Activated CD8-positive, alpha-beta memory T cell treated with anti-CD3 and anti-CD28 coated beads, Interleukin-2, amount 10 ng/mL, durations not matched to agents 7 days and 5 days (primary cell): ENCODE measurements around the gene NIT2. TPM values are rescaled to one million over a fixed set of nuclear protein-coding genes. Genes with fewer than 3 reads are reported as not detected.

Experiments used
- ATAC-seq: fragments of 150-1000 bp; cut with Tn5 transposase; one replicate; pipeline ENCODE4 v1.10.0; 2021; ENCODE audit warnings: moderate library complexity
- CTCF ChIA-PET: fragments of 350-600 bp; sonication (Branson Sonifier 250); formaldehyde crosslinking; loops from one replicate; lab custom pipeline; 2021; ENCODE audit warnings: antibody characterized with exemption; lab: Charles Lee
- DNase-seq: peaks from one replicate; pipeline ENCODE4 v3.0.0-alpha.2; 2020
- H3K27ac Mint-ChIP-seq: one replicate; pipeline ENCODE4 v1.8.0; 2021; ENCODE audit warnings: mild to moderate bottlenecking, mixed read lengths
- H3K27me3 Mint-ChIP-seq: one replicate; pipeline ENCODE4 v1.8.0; 2021; ENCODE audit warnings: mixed read lengths
- H3K36me3 Mint-ChIP-seq: one replicate; pipeline ENCODE4 v1.8.0; 2021; ENCODE audit warnings: mild to moderate bottlenecking, mixed read lengths
- H3K4me1 Mint-ChIP-seq: one replicate; pipeline ENCODE4 v1.8.0; 2021; ENCODE audit warnings: mixed read lengths
- H3K4me3 Mint-ChIP-seq: one replicate; pipeline ENCODE4 v1.8.0; 2021; ENCODE audit warnings: mild to moderate bottlenecking, moderate library complexity, mixed read lengths
- H3K9me3 Mint-ChIP-seq: one replicate; pipeline ENCODE4 v1.8.0; 2022; ENCODE audit warnings: low read depth, mixed read lengths
- total RNA-seq, 2 experiments: library from RNA; stranded (reverse); gene quantifications; one replicate each; pipeline ENCODE4 v1.2.3, GENCODE V29; 2021

The NIT2 gene
- total RNA-seq, 2 experiments from 2014 or later: 45.5 to 59.8 TPM

DNA sequence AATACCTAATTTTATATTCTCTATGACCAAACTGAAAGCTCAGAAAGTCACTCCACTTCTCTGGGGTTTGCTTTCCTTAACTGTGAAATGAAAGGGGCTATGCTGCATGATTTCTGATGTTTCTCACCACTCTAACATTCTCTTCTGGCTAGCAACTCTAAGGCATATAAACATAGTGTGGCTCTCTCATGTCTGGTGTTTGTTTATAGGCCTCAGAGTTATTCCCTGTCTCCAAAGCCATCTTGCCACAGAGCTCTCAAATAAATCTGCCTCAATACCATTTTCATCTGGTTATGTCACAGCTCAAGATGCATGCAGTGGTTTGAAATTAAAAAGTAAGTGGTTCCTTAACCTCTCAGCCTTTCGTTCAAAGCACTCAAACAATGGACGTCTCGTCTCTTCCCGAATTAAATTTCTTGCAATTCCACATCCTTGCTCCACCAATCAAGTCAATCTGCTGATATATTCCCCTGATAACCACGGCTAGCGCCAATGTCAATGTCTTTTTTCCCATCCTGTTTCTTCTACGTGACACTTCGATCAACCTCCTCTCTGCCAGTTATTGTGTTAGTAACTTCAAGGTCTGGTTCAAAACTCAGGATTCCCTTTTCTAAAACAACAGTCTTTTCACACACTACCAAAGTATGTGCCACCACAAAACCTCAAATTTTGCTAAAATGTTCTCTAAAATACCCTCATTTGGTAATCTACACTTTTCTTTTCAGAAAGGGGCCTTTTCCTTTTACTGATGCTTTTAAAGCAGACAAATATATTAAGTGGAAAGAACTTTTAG lies 50.4 kb downstream of the NIT2 start:
- Mint-ChIP-seq H3K36me3 (peaks cover 53% of the 10 kb centered on the region), H3K27ac (no peak overlapping the region), H3K27me3 (no peaks in the 10 kb centered on the region), H3K4me3 (no peak overlapping the region), H3K4me1 (peaks cover 2% of the 10 kb centered on the region), H3K9me3 (peaks cover 4% of the 10 kb centered on the region)
- ATAC-seq: no peak
- CTCF ChIA-PET: interaction anchor here (0.9 to 1.8 kb wide), 2 partner anchors 25 to 68 kb away, joined by 3 to 6 read pairs; no protein-coding TSS in a partner anchor
- DNase-seq: no peak

DNA sequence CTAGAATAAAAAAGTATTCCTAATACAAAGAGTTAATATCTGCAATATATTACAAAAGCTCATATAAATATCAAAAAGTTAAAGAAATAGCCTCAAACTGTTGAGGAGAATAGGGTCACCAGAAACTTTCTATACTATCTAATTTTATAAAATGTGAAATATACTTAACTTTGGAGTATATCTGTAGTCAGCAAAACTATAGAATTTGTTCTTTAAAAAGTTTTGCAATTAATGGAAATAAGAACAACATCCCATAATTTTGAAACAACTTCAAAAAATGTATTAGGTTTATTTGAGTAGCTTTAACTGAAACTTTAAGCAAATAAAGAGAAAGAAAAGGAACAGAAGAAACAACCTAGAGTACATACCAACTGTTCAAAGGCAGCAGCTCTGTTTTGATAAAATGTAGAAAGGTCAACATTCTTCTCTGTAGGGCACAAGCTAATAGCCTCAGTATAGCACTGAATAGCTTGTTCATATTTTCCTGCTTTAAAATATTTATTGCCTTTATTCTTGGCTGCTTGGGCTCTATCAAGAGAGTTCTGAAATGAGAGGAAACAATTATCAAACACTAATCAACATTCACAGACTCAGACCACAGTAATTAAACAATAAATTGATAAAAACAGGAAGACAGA lies 52.0 kb downstream of the NIT2 start:
- ATAC-seq: no peak
- CTCF ChIA-PET: interaction anchor here (1.0 to 1.8 kb wide), 3 partner anchors 15 to 70 kb away, joined by 3 to 6 read pairs (median 3); partner anchors contain the start of genes LNP1 and TOMM70
- H3K27ac Mint-ChIP-seq: no peak overlapping the region
- no peak overlapping the region for H3K4me3 Mint-ChIP-seq
- no peaks in the 10 kb centered on the region for H3K27me3 Mint-ChIP-seq
- peaks cover 51% of the 10 kb centered on the region for H3K36me3 Mint-ChIP-seq
- DNase-seq: no peak
- peaks cover 4% of the 10 kb centered on the region for H3K9me3 Mint-ChIP-seq
- peaks cover 2% of the 10 kb centered on the region for H3K4me1 Mint-ChIP-seq

DNA sequence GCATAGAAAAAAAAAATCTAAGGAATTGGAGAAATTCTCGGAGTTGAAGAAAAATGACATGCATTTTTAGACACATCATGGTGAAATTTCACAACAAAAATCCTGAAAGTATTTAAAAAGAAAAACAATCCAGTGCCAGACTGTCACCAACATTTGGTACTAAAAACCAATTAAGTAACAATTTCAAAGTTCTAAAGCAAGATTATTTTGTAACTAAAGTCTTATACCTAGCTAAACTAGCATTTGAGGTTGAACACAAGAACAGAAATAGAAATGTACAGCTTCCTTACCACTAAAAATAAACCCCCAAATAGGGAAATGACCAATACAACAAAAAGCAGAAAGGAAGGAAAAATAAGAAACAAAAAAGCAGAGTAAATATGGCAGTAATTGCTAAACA lies 54.5 kb downstream of the NIT2 start:
- H3K27me3 Mint-ChIP-seq: no peaks in the 10 kb centered on the region
- H3K4me1 Mint-ChIP-seq: peaks cover 9% of the 10 kb centered on the region
- no peak overlapping the region for H3K27ac Mint-ChIP-seq
- ATAC-seq: no peak
- CTCF ChIA-PET: no interaction called here
- no peak for DNase-seq
- peaks cover 4% of the 10 kb centered on the region for H3K9me3 Mint-ChIP-seq
- peaks cover 54% of the 10 kb centered on the region for H3K36me3 Mint-ChIP-seq
- no peak overlapping the region for H3K4me3 Mint-ChIP-seq

DNA sequence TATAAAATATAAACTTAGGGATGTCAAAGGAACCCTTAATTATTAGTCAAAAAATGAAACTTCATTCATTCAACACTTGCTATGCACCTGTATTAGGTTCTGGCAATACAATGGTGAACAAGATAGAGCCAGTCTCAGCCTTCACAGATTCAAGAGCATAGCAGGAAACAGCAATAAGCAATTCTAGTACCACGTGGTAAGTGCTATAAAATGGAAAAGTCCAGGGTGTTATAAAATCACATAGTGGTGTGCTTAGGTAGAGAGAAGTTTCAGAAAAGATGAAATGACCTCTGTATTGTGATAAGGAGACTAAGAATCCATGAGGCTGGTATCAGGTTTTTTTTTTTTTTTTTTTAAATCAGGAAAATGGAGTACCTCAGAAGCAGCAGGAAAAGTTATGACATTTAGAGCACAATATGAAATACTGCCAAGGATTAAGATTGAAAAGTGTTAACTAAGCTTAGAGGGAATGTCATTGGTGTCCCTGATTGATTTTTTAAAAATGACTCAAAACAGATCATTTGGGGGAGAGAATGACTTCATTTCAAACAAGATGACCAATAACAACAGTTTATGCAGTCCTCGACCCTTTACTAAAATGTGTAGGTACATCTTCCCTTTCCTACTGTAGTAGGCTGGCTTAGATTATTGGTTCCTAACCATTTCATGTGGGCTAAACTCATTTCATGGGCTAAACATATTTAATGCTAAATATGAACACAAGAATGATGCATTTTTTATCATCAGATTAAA lies 61.3 kb downstream of the NIT2 start:
- Mint-ChIP-seq H3K36me3 (peaks cover 38% of the 10 kb centered on the region), H3K9me3 (no peaks in the 10 kb centered on the region), H3K27ac (peak overlapping the region; percentile 41), H3K4me1 (peaks cover 43% of the 10 kb centered on the region), H3K4me3 (no peak overlapping the region), H3K27me3 (no peaks in the 10 kb centered on the region)
- CTCF ChIA-PET: interaction anchor here (1.4 kb wide), 1 partner anchor 79 kb away, joined by 3 read pairs; no protein-coding TSS in a partner anchor
- ATAC-seq: no peak
- DNase-seq: no peak

DNA sequence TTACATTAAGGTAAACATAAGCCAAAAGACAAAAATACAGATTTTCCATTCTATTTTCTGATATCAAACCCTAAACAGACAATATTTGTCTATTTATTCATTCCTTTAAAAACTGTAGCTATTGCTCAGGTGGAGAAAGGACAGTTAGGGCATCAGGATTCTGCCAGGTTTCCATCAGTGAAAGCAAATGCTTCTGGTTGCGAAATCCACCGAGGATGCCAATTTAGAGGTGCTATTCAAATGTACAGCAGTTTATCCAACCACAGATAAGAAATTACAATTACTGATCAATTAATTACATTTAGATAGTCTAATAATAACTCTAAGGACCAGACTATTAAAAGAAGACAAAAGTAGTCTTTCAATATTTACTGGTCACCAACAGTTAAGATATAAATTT lies 62.4 kb downstream of the NIT2 start:
- DNase-seq (no peak), ATAC-seq (no peak)
- H3K9me3 Mint-ChIP-seq: no peaks in the 10 kb centered on the region
- no peak overlapping the region for H3K4me3 Mint-ChIP-seq
- no peaks in the 10 kb centered on the region for H3K27me3 Mint-ChIP-seq
- H3K4me1 Mint-ChIP-seq: peaks cover 43% of the 10 kb centered on the region
- no peak overlapping the region for H3K27ac Mint-ChIP-seq
- CTCF ChIA-PET: no interaction called here
- peaks cover 33% of the 10 kb centered on the region for H3K36me3 Mint-ChIP-seq

DNA sequence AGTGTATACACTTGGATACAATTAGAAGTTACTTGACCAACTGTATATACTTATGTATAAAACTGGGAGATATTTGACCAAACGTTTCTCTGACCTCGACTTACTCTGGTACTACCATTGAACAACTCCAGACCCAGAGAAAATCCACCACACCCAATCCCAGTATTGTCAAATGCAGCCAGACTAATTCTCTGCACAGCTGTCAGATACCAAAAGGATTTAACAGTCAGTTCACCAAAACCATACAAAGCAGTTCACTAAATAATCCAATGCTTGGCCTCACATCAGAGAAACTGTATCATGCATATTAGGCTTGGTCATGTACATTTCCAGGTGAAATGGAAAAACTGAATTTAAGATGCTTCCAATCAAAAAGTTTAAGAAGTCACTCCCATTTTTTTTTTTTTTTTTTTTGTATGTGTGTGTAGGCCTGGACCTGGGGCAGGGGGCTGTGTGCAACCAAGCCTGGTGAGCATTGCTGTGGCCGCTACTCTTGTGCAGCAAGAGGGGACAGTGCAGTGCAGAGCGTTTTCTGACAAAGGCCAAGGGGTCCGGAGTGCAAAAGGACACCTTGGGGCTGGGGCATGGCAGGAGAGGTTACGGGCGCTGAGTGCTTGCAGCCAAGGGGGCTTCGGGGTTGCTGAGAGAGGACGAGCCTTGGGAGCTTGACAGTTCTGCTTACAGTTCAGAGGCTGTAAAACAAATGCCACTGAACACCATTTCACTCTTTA lies 64.9 kb downstream of the NIT2 start:
- DNase-seq: peak; percentile 40
- Mint-ChIP-seq H3K9me3 (no peaks in the 10 kb centered on the region), H3K27me3 (no peaks in the 10 kb centered on the region), H3K4me1 (peaks cover 57% of the 10 kb centered on the region), H3K27ac (peak overlapping the region; percentile 94), H3K4me3 (peak overlapping the region; percentile 85), H3K36me3 (peaks cover 26% of the 10 kb centered on the region)
- CTCF ChIA-PET: interaction anchor here (0.7 to 4.2 kb wide), 3 partner anchors 61 to 65 kb away, joined by 3 to 14 read pairs (median 3); partner anchors contain the start of gene NIT2
- no peak for ATAC-seq

DNA sequence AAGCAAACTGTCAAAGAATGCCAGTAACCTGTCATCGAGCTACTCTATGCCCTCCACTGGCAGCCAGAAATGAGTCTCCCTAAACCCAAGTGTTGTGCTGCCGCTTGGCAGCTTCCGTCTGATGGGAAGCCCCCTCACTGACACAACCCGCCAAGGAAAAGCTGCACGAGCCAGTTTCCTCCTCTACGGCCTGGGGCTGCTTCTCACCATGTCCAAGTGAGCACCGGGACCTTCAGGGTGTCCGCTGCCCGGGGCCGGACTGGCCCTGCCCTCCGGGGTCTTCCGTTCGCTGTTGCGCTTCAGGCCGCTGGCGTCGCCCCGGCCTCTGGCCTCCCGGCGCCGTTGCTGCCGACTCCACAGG lies 65.8 kb downstream of the NIT2 start:
- Mint-ChIP-seq H3K27me3 (no peaks in the 10 kb centered on the region), H3K36me3 (peaks cover 28% of the 10 kb centered on the region), H3K9me3 (no peaks in the 10 kb centered on the region), H3K4me3 (peak overlapping the region; percentile 85), H3K27ac (peak overlapping the region; percentile 94), H3K4me1 (peaks cover 61% of the 10 kb centered on the region)
- DNase-seq (peak; percentile 76), ATAC-seq (peak; percentile 17)
- CTCF ChIA-PET: interaction anchor here (4.2 kb wide), 1 partner anchor 66 kb away, joined by 14 read pairs; the partner anchor contains the start of gene NIT2

DNA sequence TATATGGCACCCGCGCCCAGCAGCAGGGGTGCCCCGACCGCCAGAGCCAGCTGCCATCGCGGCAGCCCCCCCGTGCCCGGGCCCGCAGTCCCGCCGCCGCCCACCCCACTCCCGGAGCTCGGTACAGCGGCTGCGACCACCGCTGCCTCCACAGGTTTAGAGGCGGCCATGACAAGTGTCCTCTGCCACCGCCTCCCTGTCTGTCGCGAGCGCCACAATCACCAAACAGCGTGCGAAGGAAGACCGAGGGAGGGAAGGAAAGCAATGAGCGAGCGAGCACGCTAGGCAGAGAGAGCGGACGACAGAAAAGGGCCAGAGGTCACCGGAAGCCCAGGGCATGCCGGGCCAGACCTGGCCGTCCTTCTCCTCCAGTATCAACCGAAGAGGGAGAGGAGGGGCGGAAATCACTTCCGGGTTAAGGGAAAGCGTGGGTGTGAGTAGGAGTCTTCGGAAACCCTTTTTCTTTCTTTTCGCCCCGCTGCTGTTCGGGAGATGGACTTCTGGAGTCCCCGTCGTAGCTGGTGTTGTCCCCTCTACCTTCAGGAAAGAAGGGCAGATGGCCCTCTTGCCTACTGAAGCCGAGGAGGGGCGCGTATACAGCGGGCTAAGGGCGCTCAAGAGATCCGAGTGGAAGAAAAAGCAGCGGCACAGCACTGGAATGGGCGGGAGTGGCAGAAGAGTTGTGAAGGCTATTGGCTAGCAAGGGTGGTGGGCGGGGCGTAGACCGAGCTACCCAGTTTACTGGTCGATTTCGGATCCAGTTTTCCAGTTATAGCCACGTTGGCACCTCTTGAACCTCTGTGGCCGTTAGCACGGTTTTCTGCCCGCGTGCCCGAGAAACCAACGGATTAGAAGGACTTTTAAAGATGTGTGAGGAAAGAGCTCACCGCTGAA lies 66.5 kb downstream of the NIT2 start, which contains the start of the genes LNP1 and TOMM70:
Gene LNP1, plus strand, starts transcription at position 760 of the 894 bp plus-strand sequence. CDS start 28,191 bp downstream, outside the sequence.
Gene TOMM70, minus strand, starts transcription at position 310 of the 894 bp plus-strand sequence. Its CDS starts 140 bp downstream, at position 170.
- CTCF ChIA-PET: interaction anchor here (0.6 to 4.2 kb wide), 10 partner anchors 15 to 583 kb away, joined by 3 to 14 read pairs (median 4); partner anchors contain the start of genes CMSS1 and NIT2
- Mint-ChIP-seq H3K9me3 (peaks cover 3% of the 10 kb centered on the region), H3K4me1 (peaks cover 58% of the 10 kb centered on the region), H3K27me3 (no peaks in the 10 kb centered on the region), H3K27ac (peak within 1 kb of the TSS; percentile 94), H3K36me3 (peaks cover 27% of the 10 kb centered on the region), H3K4me3 (peak within 1 kb of the TSS; percentile 85)
- DNase-seq (peak; percentile 98), ATAC-seq (peak; percentile 90)

DNA sequence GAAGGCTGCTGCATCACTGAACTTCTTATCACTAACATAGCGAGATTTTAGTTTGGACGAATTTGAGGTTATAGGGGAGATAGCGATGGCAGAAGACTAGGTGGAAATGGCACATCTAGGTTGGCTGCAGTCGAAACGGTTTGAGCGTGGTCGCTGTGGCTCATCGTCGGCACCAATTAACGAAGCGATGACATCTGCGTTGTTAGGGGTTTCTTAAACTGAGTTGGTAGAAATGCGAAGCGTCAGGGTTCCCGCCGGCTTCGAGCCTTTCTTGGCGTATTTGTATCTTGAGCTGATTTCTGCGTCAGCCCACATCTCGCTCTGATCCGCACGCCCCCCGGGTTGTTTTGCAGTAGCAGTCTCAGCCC lies 67.1 kb downstream of the NIT2 start:
- CTCF ChIA-PET: interaction anchor here (0.6 to 4.2 kb wide), 10 partner anchors 16 to 584 kb away, joined by 3 to 14 read pairs (median 4); partner anchors contain the start of genes CMSS1 and NIT2
- peak; percentile 20 for ATAC-seq
- no peaks in the 10 kb centered on the region for H3K27me3 Mint-ChIP-seq
- H3K9me3 Mint-ChIP-seq: peaks cover 3% of the 10 kb centered on the region
- DNase-seq: peak; percentile 76
- H3K4me3 Mint-ChIP-seq: peak overlapping the region; percentile 85
- H3K36me3 Mint-ChIP-seq: peaks cover 28% of the 10 kb centered on the region
- H3K27ac Mint-ChIP-seq: peak overlapping the region; percentile 94
- peaks cover 54% of the 10 kb centered on the region for H3K4me1 Mint-ChIP-seq

DNA sequence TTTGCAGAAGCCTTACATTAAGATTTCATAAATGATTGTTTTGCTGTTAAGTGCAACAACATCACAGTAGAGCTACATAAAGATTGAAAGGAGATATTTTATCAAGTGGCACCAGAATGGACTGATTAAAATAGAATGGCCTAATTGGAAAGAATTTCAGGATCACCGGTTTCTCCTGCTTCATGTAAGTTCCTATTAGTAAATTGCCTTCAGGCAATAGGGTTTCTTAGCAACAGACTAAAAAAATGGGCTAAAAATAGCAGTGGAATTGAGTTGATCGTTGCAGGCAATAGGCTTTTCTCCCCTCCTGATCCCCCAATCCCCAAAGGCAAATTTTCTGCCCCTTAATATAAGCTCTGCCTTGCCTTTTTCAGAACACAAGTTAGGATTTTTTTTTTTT lies 67.7 kb downstream of the NIT2 start:
- Mint-ChIP-seq H3K9me3 (peaks cover 4% of the 10 kb centered on the region), H3K36me3 (peaks cover 28% of the 10 kb centered on the region), H3K27ac (peak overlapping the region; percentile 94), H3K4me1 (peaks cover 51% of the 10 kb centered on the region), H3K27me3 (no peaks in the 10 kb centered on the region), H3K4me3 (peak overlapping the region; percentile 85)
- no peak for ATAC-seq
- CTCF ChIA-PET: interaction anchor here (0.8 to 4.2 kb wide), 7 partner anchors 65 to 584 kb away, joined by 3 to 14 read pairs (median 6); partner anchors contain the start of genes CMSS1 and NIT2
- no peak for DNase-seq

DNA sequence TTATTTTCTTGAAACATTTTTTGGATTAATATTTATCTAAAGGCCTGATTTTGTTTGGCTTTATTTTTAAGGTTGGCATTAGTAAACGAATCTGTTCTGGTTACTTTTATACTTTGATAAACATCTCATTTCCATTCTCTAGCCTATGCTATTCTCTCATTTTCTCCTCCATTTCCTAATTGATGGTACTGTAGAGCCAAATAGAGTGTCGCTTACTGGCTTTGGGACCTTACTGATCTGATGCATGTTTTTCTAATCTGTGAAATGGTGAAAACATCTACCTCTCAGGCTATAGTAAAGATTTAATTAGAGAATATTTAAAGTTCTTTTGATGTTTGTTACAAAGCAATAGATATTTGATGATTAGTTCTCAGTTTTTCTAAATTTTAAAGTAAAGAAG lies 68.3 kb downstream of the NIT2 start:
- H3K36me3 Mint-ChIP-seq: peaks cover 32% of the 10 kb centered on the region
- H3K4me3 Mint-ChIP-seq: peak overlapping the region; percentile 85
- no peaks in the 10 kb centered on the region for H3K27me3 Mint-ChIP-seq
- H3K4me1 Mint-ChIP-seq: peaks cover 48% of the 10 kb centered on the region
- peaks cover 10% of the 10 kb centered on the region for H3K9me3 Mint-ChIP-seq
- peak overlapping the region; percentile 94 for H3K27ac Mint-ChIP-seq
- CTCF ChIA-PET: interaction anchor here (2.1 to 4.2 kb wide), 3 partner anchors 65 to 86 kb away, joined by 6 to 14 read pairs (median 10); partner anchors contain the start of gene NIT2
- ATAC-seq (no peak), DNase-seq (no peak)
